ENCODE data around the gene HPS5.

HPS5 gene

DNA sequence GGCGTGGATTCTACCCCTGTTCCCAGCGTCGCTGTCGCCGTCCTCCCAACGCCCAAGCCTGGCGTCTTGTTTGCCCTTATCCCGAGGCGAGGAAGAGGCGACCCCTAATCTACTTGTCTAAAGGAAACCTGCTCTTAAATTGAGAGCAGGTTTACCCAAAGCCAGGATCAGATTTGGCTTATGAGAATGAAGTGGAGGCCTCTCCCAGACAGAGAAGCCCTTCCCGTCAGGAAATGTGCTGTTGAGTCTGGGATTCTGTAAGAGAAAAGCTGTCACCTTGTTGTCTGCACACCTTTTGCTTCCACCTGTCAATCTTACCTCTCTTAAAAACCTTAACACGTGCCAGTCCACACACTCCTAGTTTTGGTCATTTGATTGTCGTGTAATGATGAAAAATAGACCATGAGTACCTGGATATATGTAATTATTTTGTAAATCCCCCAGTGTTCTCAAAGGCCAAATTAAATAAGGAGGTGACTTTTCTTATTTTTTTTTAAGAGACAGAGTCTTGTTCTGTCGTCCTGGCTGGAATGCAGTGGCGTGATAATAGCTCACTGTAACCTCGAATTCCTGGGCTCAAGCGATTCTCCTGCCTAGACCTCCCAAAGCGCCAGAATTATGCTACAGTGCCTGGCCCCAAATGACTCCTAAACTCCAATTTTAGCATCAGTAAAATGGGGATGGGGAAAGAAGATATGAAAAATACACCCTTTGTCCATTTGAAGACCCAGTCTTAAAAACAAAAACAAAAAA is 1.1 kb upstream of the HPS5 start:
- no peak for TF ChIP-seq CTCF (IDR thresholded peaks at IDR 0.05; ENCODE audit: unreplicated experiment in 3 of 3)
- Mint-ChIP-seq H3K27ac (peak overlapping the region; percentile 100), H3K36me3 (ENCODE audit: low read depth) (peaks cover 19% of the 10 kb centered on the region), H3K9me3 (no peaks in the 10 kb centered on the region), H3K4me1 (peaks cover 63% of the 10 kb centered on the region), H3K27me3 (ENCODE audit: low read depth) (no peaks in the 10 kb centered on the region), H3K4me3 (peak overlapping the region; percentile 97 to 99 (median 98))

- Mint-ChIP-seq H3K27ac (peak overlapping the region; percentile 100), H3K4me1 (peaks cover 63% of the 10 kb centered on the region), H3K9me3 (no peaks in the 10 kb centered on the region), H3K36me3 (ENCODE audit: low read depth) (peaks cover 17% of the 10 kb centered on the region), H3K27me3 (ENCODE audit: low read depth) (no peaks in the 10 kb centered on the region), H3K4me3 (peak overlapping the region; percentile 97 to 99 (median 98))
- no peak for TF ChIP-seq CTCF (IDR thresholded peaks at IDR 0.05; ENCODE audit: unreplicated experiment in 3 of 3)
Measured at GRCh38 chr11:18321578-18321968, 367 bp downstream of the HPS5 start.

DNA sequence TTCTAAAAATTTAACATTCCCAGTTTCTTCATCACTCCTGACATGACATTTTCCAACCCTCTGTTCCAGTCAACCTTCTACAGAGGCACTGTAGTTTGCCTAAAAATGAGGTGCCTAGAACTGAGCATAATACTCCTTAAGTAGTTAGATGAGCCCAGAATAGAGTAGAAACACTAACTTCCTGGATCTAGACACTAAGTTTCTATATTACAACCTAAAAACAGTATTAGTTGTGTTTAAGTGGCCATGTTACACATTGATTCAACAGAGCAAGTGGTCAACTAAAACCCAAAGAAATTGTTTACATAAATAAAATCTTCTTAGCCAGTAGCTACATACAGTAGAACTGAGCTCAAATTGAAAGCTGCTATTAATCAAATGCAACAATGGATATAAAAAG is 1.3 kb downstream of the HPS5 start:
- Mint-ChIP-seq H3K36me3 (ENCODE audit: low read depth) (peaks cover 15% of the 10 kb centered on the region), H3K27ac (no peak overlapping the region), H3K4me1 (peaks cover 63% of the 10 kb centered on the region), H3K4me3 (peak overlapping the region; percentile 60 to 78 (median 64)), H3K9me3 (no peaks in the 10 kb centered on the region), H3K27me3 (ENCODE audit: low read depth) (no peaks in the 10 kb centered on the region)
- no peak for TF ChIP-seq CTCF (IDR thresholded peaks at IDR 0.05; ENCODE audit: unreplicated experiment in 3 of 3)

GRCh38 chr11:18319914-18320313 is 2.0 kb downstream of the HPS5 start:
- Mint-ChIP-seq H3K36me3 (ENCODE audit: low read depth) (peaks cover 10% of the 10 kb centered on the region), H3K4me1 (peaks cover 56% of the 10 kb centered on the region), H3K27ac (peak overlapping the region in 2 of 3 experiments; percentile 0 to 44), H3K4me3 (peak overlapping the region; percentile 36 to 78 (median 64)), H3K27me3 (ENCODE audit: low read depth) (no peaks in the 10 kb centered on the region), H3K9me3 (no peaks in the 10 kb centered on the region)
- TF ChIP-seq CTCF (IDR thresholded peaks at IDR 0.05; ENCODE audit: unreplicated experiment in 3 of 3), result no peak

GRCh38 chr11:18317551-18317950 is 4.4 kb downstream of the HPS5 start:
- Mint-ChIP-seq H3K9me3 (no peaks in the 10 kb centered on the region), H3K27ac (no peak overlapping the region), H3K27me3 (ENCODE audit: low read depth) (no peaks in the 10 kb centered on the region), H3K36me3 (ENCODE audit: low read depth) (peaks cover 4% of the 10 kb centered on the region), H3K4me1 (peaks cover 45% of the 10 kb centered on the region), H3K4me3 (no peak overlapping the region)
- TF ChIP-seq CTCF (IDR thresholded peaks at IDR 0.05; ENCODE audit: unreplicated experiment in 3 of 3), result no peak

DNA sequence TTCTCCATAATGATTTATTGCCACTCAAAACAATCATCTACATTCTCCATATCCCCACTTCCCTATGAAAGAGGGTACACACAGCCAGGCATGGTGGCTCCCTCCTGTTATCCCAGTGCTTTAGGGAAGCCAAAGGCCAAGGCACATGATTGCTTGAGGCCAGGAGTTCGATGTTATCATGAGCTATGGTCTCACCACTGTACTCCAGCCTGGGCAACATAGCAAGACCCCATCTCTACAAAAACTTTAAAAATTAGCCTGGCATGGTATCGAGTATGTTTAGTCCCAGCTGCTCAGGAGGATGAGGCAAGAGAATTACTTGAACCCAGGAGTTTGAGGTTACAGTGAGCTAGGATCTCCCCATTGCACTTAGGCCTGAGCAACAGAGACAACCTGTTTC is 6.0 kb downstream of the HPS5 start:
- Mint-ChIP-seq H3K27ac (no peak overlapping the region), H3K9me3 (no peaks in the 10 kb centered on the region), H3K36me3 (ENCODE audit: low read depth) (peaks cover 10% of the 10 kb centered on the region), H3K27me3 (ENCODE audit: low read depth) (no peaks in the 10 kb centered on the region), H3K4me1 (peaks cover 31% of the 10 kb centered on the region), H3K4me3 (no peak overlapping the region)
- no peak for TF ChIP-seq CTCF (IDR thresholded peaks at IDR 0.05; ENCODE audit: unreplicated experiment in 3 of 3)
